K562 (cell line): Measurements from ENCODE around the gene ZNF548. TPM values are rescaled to one million over a fixed set of nuclear protein-coding genes. Genes with fewer than 3 reads are reported as not detected.

Experiments
- ADNP ChIP-seq: fragments of 200-800 bp; sonication (Bioruptor generic); IDR thresholded peaks from 2 replicates; pipeline ENCODE4 v1.6.1; 2016; ENCODE audit warnings: missing genetic modification characterization, missing compliant biosample characterization
- BCL6 ChIP-seq: fragments of 250-450 bp; sonication (Bioruptor Pico); IDR thresholded peaks from 2 replicates; pipeline ENCODE4 v1.4.0; 2020
- CHD7 ChIP-seq: fragments of 200-600 bp; sonication (generic); IDR thresholded peaks from one replicate; pipeline ENCODE4 v1.6.1; 2012; ENCODE audit warnings: mild to moderate bottlenecking, low read depth, low read length, inconsistent platforms
- FOSL1 ChIP-seq: fragments of 200-800 bp; sonication (Bioruptor generic); conservative IDR thresholded peaks from 2 replicates; pipeline ENCODE4 v1.6.1; 2016; ENCODE audit warnings: missing genetic modification characterization, missing compliant biosample characterization
- GABPB1 ChIP-seq: sonication (generic); formaldehyde crosslinking; IDR thresholded peaks from 2 replicates; pipeline ENCODE4 v1.8.0; 2022; ENCODE audit warnings: mild to moderate bottlenecking, missing genetic modification reagents
- GTF2A2 ChIP-seq: IDR thresholded peaks from 2 replicates; pipeline ENCODE4 v1.6.1; 2016; ENCODE audit warnings: mild to moderate bottlenecking, missing genetic modification characterization, missing compliant biosample characterization
- HNRNPLL ChIP-seq: fragments of 200-400 bp; formaldehyde crosslinking; IDR thresholded peaks from 2 replicates; pipeline ENCODE4 v1.6.1; 2017; ENCODE audit warnings: low read length, low read depth, mild to moderate bottlenecking; ENCODE audit not compliant: poor library complexity, severe bottlenecking
- HOXB6 ChIP-seq: fragments of 250-450 bp; sonication (Bioruptor Pico); IDR thresholded peaks from 2 replicates; pipeline ENCODE4 v1.5.1; 2022; ENCODE audit warnings: mild to moderate bottlenecking, borderline replicate concordance
- PRMT5 ChIP-seq: sonication (generic); formaldehyde crosslinking; IDR thresholded peaks from 2 replicates; pipeline ENCODE4 v1.5.0; 2020; ENCODE audit warnings: missing genetic modification reagents
- RBM14 ChIP-seq: fragments of 200-400 bp; formaldehyde crosslinking; IDR thresholded peaks from 2 replicates; pipeline ENCODE4 v1.6.1; 2018; ENCODE audit warnings: low read depth, mild to moderate bottlenecking, low read length, moderate library complexity, borderline replicate concordance; ENCODE audit not compliant: insufficient read depth
- RHOXF2B ChIP-seq: fragments of 250-450 bp; sonication (Bioruptor Pico); conservative IDR thresholded peaks from 2 replicates; pipeline ENCODE4 v1.5.1; 2021
- SMARCA5 ChIP-seq: fragments of 450-650 bp; IDR thresholded peaks from 2 replicates; pipeline ENCODE4 v1.6.1; 2016
- SNRNP70 ChIP-seq: fragments of 200-400 bp; formaldehyde crosslinking; optimal IDR thresholded peaks from 2 replicates; pipeline ENCODE3; 2017; ENCODE audit warnings: low read depth, low read length
- ZBTB2 ChIP-seq: fragments of 450-650 bp; IDR thresholded peaks from 2 replicates; pipeline ENCODE4 v1.6.1; 2016; ENCODE audit warnings: antibody characterized with exemption
- ZNF239 ChIP-seq: fragments of 250-450 bp; sonication (Bioruptor Pico); IDR thresholded peaks from 2 replicates; pipeline ENCODE4 v1.4.0; 2020; ENCODE audit warnings: mild to moderate bottlenecking
- ZNF24 ChIP-seq: fragments of 450-650 bp; IDR thresholded peaks from 2 replicates; pipeline ENCODE4 v1.6.1; 2016
- ZNF445 ChIP-seq: fragments of 250-450 bp; sonication (Bioruptor Pico); IDR thresholded peaks from 2 replicates; pipeline ENCODE4 v1.4.0; 2020; ENCODE audit warnings: low read depth, mild to moderate bottlenecking, moderate library complexity
- ZNF707 ChIP-seq: fragments of 250-450 bp; sonication (Bioruptor Pico); conservative IDR thresholded peaks from 2 replicates; pipeline ENCODE4 v1.8.0; 2022; ENCODE audit warnings: inconsistent platforms, mild to moderate bottlenecking, moderate library complexity
- polyA plus RNA-seq, 8 experiments: library from polyadenylated mRNA; depleted of rRNA in 4 of 8; stranded (reverse) in 5 of 8; unstranded in 3 of 8; fragments of >200 nt; fragmentation: Nextera tagmentation in 2 of 8; fragmentation: Illumina TruSeq in 1 of 8; extraction: Ambion mirVana in 2 of 8; extraction: Trizol in 1 of 8; gene quantifications; 2 replicates each; pipeline versions ENCODE4 v1.2.1 to v1.2.3, GENCODE V29; 2011 to 2014; ENCODE audit warnings: inconsistent platforms in 1 of 8, missing spikeins in 1 of 8
- total RNA-seq, 7 experiments: library from RNA; depleted of rRNA in 6 of 7; stranded (reverse); fragments of >200 nt in 6 of 7; fragmentation: Illumina TruSeq in 2 of 7; extraction: Trizol in 2 of 7; gene quantifications; 2 replicates each; pipeline versions ENCODE4 v1.2.1 to v1.2.3, GENCODE V29; 2011 to 2021; ENCODE audit warnings: low replicate concordance in 1 of 7

ZNF548 gene
- total and polyA plus RNA-seq, 9 of the 15 experiments (the other 6 are each of a cell fraction or from before 2014, with no cell fraction given): 1.5 to 8.7 (median 4.5) TPM

- TF ChIP-seq CHD7: no peak
- no peak for TF ChIP-seq BCL6 (CRISPR knock-in tag)
- TF ChIP-seq RBM14: no peak
- peak; percentile 96 for TF ChIP-seq GABPB1 (CRISPR knock-in tag)
- 0 out of 2 replicates have a peak, but pooled peaks have one; percentile 24 for TF ChIP-seq FOSL1 (tag)
- no peak for TF ChIP-seq ZNF707
- no peak for TF ChIP-seq SNRNP70
- TF ChIP-seq ADNP (tag): no peak
- no peak for TF ChIP-seq ZNF24
- no peak for TF ChIP-seq GTF2A2 (tag)
- TF ChIP-seq HOXB6: no peak
- no peak for TF ChIP-seq SMARCA5
- TF ChIP-seq RHOXF2B: no peak
- no peak for TF ChIP-seq PRMT5 (CRISPR knock-in tag)
- peak; percentile 35 for TF ChIP-seq HNRNPLL
- TF ChIP-seq ZNF445 (CRISPR knock-in tag): no peak
- TF ChIP-seq ZBTB2: peak; percentile 99
- no peak for TF ChIP-seq ZNF239 (CRISPR knock-in tag)
Observed at GRCh38 chr19:57362997-57363687, 26.5 kb upstream of the ZNF548 start, which contains the start of the genes TRAPPC2B and ZNF547 (continued).
